HepG2 (cell line): ENCODE data around the gene JAZF1.

Experiments used
- JUND ChIP-seq: sonication (generic); formaldehyde crosslinking; IDR thresholded peaks from 2 replicates; pipeline ENCODE4 v1.8.0; 2022; ENCODE audit warnings: mild to moderate bottlenecking, missing genetic modification reagents
- NR2F1 ChIP-seq, 2 experiments: fragments of 450-650 bp in 1 of 2; formaldehyde crosslinking in 1 of 2; IDR thresholded peaks; 2 replicates each; pipeline versions ENCODE4 v1.5.0 to v1.6.1; 2016 to 2020; ENCODE audit warnings: mild to moderate bottlenecking in 1 of 2, missing compliant biosample characterization in 1 of 2, missing genetic modification reagents in 1 of 2, moderate library complexity in 1 of 2
- POLR2A ChIP-seq, 2 experiments: IDR thresholded peaks; 2 replicates each; pipeline ENCODE4 v1.6.1; 2011; ENCODE audit warnings: low read depth in 2 of 2, low read length in 2 of 2, mild to moderate bottlenecking in 1 of 2, moderate library complexity in 1 of 2; ENCODE audit not compliant: insufficient read depth in 1 of 2
- SIN3A ChIP-seq: IDR thresholded peaks from 2 replicates; pipeline ENCODE4 v1.6.1; 2011; ENCODE audit warnings: low read depth, mild to moderate bottlenecking, control low read depth, low read length, borderline replicate concordance
- ZFX ChIP-seq: sonication (generic); formaldehyde crosslinking; IDR thresholded peaks from 2 replicates; pipeline ENCODE4 v1.4.0; 2020; ENCODE audit warnings: mild to moderate bottlenecking, low read depth, missing genetic modification reagents, moderate library complexity
- ZNF431 ChIP-seq: sonication (generic); formaldehyde crosslinking; IDR thresholded peaks from 2 replicates; pipeline ENCODE4 v1.9.0; 2022; ENCODE audit warnings: missing genetic modification reagents, low read depth, mild to moderate bottlenecking, borderline replicate concordance
- ZNF547 ChIP-seq: sonication (generic); formaldehyde crosslinking; IDR thresholded peaks from 2 replicates; pipeline ENCODE4 v1.5.1; 2020; ENCODE audit warnings: mild to moderate bottlenecking, missing genetic modification reagents
- TF ChIP-seq, protein P1 (sequence below): sonication (generic); formaldehyde crosslinking; IDR thresholded peaks from 2 replicates; pipeline ENCODE4 v1.4.0; 2020; ENCODE audit warnings: missing genetic modification reagents
- TF ChIP-seq, protein P2 (sequence below): sonication (generic); formaldehyde crosslinking; IDR thresholded peaks from 2 replicates; pipeline ENCODE4 v1.9.0; 2021; ENCODE audit warnings: missing genetic modification reagents, borderline replicate concordance

DNA sequence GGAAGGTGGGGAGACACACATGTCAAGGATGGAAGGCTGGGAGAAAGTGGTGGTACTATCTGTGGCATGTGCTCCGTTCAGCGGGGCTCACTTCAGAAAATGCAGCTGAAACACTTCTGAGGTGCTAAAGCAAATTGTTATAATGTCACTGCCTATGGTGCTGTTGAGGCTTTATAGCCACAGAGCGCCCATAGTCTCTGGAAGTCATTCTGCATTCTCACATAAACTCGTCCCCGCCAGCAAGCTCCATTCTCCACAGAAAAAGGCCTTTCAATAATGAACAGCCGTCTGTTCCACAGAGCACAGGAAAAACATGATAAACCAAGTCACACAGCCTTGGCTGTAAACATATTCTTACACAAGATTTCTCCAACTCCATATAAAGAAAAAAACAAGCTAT, 308.7 kb downstream of the JAZF1 start:
- TF ChIP-seq, protein P1, sequence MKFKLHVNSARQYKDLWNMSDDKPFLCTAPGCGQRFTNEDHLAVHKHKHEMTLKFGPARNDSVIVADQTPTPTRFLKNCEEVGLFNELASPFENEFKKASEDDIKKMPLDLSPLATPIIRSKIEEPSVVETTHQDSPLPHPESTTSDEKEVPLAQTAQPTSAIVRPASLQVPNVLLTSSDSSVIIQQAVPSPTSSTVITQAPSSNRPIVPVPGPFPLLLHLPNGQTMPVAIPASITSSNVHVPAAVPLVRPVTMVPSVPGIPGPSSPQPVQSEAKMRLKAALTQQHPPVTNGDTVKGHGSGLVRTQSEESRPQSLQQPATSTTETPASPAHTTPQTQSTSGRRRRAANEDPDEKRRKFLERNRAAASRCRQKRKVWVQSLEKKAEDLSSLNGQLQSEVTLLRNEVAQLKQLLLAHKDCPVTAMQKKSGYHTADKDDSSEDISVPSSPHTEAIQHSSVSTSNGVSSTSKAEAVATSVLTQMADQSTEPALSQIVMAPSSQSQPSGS (CRISPR knock-in tag): no peak
- TF ChIP-seq ZNF547: no peak
- no peak for TF ChIP-seq POLR2A (IDR thresholded peaks at IDR 0.05; ENCODE audit: insufficient read depth in 1 of 2, low read depth in 2 of 2, low read length in 2 of 2)
- TF ChIP-seq NR2F1 (CRISPR knock-in tag; IDR thresholded peaks at IDR 0.05): no peak
- no peak for TF ChIP-seq ZFX
- no peak for TF ChIP-seq JUND
- TF ChIP-seq SIN3A: no peak
- TF ChIP-seq ZNF431 (CRISPR knock-in tag): no peak
- TF ChIP-seq, protein P2, sequence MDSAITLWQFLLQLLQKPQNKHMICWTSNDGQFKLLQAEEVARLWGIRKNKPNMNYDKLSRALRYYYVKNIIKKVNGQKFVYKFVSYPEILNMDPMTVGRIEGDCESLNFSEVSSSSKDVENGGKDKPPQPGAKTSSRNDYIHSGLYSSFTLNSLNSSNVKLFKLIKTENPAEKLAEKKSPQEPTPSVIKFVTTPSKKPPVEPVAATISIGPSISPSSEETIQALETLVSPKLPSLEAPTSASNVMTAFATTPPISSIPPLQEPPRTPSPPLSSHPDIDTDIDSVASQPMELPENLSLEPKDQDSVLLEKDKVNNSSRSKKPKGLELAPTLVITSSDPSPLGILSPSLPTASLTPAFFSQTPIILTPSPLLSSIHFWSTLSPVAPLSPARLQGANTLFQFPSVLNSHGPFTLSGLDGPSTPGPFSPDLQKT (CRISPR knock-in tag): no peak
